HG03045 (cell line): Measurements from ENCODE around the gene USP27X.
A peak's percentile ranks its signal among the peaks of the same experiment; 100 is the strongest.

Source experiments
- ATAC-seq: cut with Tn5 transposase; IDR thresholded peaks from one replicate; pipeline ENCODE4 v1.9.1; 2021; ENCODE audit warnings: mild to moderate bottlenecking, moderate library complexity; ENCODE audit not compliant: unreplicated experiment

Gene USP27X

DNA sequence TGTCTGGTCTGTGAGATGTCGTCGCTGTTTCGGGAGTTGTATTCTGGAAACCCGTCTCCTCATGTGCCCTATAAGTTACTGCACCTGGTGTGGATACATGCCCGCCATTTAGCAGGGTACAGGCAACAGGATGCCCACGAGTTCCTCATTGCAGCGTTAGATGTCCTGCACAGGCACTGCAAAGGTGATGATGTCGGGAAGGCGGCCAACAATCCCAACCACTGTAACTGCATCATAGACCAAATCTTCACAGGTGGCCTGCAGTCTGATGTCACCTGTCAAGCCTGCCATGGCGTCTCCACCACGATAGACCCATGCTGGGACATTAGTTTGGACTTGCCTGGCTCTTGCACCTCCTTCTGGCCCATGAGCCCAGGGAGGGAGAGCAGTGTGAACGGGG, 1.4 kb downstream of the USP27X start:
- no peak for ATAC-seq

DNA sequence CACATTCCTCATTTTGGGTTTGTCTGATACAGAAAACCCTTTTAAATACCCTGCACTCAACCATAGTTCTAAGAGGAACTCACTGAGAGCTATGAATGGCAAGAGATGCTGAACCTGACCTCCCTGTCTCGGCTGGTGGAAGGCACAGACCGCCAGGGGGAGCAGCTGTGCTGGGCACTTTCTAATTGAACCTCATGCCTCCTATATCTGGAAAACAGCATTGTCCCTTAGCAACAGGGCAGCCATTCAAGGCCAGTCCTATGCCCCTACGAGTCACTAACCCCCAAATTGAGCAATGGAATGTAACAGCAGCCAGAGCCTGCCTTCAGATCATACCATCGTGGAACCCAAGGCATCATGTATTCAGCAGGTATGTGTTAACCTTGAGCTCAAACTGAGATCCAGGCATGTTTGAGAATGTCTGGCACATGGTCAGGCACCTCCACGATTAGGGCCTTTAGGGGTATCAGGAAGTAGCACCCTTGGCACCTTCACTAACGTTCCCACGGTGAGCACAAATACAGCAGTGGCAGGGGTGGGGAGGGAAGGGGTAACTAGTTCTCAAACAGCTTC, 5.1 kb downstream of the USP27X start:
- no peak for ATAC-seq

DNA sequence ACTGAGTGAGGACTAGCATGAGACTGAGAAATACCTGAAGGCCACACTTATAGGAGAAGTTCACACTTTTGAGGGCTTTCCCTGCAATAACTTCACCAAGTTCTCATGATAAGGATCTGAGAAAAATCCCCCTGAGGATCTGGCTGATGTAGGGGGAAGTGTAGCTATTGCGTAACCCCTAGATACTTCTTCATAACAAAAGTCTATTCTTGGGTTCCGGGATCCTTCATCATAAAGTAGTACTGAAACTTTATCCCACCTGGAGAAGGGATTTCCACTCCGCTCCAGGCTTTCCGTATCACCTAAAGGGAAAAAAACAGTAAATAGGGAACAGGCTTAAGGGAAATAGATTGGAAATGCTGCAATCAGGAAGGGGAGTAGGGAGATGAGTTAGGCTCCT, 13.3 kb downstream of the USP27X start:
- ATAC-seq, result no peak

DNA sequence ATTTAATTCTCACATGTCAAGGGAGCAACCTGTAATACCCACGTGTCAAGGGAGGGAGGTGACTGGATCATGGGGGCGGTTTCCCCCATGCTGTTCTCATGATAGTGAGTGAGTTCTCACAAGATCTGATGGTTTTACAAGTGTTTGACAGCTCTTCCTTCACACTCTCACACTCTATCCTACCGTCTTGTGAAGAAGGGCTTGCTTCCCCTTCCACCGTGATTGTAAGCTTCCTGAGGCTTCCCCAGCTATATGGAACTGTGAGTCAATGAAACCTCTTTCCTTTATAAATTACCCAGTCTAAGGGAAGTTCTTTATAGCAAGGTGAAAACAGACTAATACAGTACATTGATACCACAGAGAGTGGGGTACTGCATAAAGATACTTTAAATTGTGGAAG, 17.7 kb downstream of the USP27X start:
- no peak for ATAC-seq

DNA sequence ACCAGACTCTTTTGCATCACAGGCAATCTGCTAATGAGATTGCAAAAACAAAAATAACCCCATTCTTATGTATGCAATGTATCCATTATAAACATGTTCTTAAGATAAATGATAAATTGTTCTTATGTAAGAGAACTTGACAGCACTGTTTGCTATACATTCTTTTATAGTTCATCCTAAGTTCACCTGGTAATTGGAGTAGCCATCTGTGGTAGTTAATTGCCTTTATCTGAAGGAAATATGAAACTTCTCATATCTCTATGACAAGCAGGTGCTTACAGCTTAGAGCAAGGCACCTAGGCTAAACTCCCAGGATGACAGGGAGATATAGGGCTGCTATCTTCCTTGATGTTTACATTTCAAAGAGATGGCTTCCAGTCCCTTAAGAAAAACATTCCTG, 21.8 kb downstream of the USP27X start:
- ATAC-seq, result no peak

DNA sequence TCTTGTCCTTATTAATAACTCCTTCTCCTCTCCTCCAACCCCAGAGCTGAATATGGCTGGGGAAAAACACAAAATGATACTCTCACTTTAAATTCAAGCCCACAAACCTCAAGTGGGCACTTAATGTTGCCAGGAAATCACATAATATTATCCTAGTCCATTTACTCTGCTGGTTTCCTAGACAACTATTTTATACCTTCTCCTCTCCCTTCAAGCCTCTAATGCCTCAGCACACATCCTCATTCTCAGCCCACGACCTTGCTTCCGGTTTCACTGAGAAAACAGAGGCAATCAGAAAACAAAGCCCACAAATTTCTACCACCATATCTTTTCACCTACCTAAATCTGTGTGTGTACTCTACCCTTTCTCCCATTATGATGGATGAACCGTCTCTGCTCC, 31.1 kb downstream of the USP27X start:
- no peak for ATAC-seq

DNA sequence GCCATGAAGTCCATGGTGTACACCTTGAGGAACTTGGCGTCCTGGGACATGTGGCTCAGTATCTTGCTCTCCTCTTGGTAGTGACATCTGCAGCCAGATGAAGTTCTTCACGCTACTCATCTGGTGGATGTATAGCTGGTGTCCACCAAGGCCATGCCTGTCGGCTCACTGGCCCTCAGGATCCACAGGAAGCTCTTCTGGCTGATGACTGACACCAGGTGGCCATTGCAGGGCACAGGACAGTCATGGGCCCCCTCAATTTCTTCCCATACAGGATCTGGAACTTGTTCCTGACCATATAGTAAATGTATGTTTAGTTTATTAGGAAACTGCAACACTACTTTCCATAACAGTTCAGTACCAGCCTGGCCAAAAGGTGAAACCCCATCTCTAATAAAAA, 32.8 kb downstream of the USP27X start:
- no peak for ATAC-seq

DNA sequence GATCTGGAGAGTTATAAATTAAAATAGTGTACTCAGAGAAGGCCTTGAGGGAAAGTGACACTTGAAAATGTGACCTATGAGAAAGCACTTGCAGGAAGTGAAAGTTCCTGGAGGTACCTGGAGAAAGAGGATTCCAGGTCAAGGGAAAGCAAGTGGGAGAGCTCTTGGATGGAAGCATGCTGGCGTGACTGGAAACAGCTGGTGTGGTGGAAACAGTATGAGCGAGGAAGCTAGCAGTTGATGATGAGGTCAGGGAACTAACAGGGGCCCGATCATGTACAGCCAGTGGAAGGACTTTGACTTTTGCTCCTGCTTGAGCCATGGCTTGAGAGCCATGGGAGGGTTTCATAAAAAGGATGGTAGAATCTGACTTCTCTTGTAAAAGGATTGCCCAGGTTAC, 33.6 kb downstream of the USP27X start:
- no peak for ATAC-seq

DNA sequence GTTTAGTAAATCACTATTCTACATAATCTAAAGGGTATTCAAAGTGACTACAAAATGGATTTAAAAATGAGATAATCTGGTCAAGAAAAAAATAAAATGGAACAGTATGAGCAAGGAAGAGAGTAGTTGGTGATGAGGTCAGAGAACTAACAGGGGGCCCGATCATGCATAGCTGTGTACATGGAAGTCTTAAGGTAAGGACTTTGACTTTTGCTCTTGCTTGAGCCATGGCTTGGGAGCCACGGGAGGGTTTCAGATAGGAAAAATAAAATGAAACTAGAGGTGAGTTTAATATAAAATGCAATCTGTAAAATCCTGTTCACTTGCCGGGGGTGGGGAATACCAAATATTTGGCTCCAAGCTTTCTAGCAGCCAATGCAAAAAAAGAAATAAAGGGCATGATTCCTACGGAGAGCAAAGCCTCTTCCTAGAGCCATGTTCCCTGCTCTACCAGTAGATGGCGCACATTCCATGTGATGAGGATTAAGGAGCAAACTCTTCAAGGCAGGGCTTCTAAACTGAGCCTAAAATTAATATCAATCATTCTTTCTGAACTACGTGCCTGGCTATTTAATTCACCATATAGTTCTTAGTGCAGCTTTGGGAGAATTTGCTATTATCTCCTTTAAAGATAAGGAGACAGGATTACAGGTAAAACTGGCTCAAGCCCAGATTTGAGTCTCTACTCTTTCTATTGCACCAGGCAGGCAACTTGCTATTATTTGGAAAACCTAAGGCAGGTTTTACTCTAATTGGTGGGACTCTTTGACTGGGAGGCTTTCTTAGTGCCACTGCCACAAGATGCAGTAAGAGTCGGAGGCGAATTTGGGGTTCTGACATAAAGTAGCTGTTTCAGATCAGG, 36.3 kb downstream of the USP27X start:
- ATAC-seq, result no peak

DNA sequence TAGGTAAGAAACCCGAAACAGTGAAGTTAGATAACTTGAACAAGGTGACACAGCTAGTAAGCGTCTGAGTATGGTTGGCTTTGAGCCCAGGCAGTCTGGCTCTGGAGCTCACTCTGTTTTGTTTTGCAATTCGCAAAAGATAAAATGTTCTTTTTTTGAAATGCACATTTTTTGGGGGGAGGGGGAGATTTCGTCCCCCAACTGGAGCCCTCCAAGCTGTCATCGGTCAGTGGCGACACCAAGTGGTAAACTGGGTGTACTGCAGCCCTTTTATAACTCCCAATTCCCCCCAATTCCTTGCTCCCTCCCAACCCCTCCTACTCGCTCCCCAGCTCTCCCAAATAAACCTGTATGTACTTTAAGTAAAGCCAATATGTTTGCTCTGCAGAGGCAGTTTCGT, 40.3 kb downstream of the USP27X start:
- ATAC-seq, result no peak

DNA sequence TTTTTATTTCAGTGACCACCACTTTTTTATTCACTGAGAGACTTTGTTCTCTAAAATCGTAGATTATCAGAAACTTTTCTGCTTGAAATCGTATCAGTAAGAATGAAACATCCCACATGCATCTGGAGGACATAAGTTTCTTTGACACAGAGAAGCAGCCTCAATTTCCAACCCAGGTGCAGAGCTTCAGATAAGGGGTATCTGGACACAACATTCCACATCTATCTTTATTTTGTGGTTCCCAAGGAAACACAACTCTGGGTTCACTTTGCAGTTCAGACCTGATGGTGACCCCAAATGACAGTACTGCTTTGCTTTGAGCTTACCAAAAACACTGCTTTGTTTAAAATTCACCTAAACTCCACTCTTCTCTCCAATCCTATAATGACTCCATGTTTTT, 41.8 kb downstream of the USP27X start:
- ATAC-seq, result no peak

DNA sequence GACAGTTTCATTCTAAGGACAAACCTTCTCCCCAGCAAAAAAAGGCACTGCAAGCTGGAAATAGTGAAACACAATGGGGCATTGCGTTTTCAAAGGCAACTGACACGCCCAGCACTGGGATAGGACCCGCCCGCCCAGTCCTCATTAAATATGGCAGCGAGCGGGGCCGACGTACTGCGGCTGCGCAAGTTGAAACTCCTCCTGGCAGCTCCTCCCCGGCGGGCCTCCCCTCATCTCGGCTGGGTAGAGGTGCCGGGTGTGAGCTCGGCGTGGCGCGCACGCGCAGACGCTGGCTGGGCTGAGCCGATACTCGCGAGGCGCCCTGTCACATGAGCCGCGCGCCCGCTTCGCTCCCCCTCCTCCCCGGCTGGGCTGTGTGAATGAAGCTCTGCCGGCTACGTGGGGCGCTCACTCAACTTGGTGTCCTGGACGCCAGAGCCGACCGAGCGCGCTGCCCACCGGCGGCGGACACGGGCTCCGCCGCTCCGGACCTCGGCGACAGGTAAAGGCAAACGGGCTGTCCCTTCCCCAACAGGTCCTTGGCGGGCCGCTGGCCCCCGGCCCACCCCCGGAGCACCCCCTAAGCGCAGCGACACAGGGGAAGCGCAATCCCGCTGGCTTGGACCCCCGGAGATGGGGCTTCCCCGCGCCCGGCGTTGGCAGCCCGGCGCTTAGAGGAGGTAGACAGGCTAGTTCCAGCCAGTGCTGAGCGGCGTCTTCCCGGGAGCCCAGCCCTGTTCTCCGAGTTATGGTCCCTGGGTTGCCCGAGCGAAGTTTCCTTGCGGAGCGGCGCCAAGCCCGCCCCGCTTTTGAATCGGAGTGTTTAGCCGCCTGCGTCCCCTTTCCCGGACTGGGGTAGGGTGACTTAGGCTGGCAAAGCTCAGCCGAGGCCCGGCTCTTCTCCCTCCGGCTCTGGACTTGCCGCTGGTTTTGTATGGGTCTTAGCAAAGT, 43.3 kb downstream of the USP27X start, which contains the start of gene CLCN5:
Gene CLCN5 (plus strand): TSS at position 306 of the 951 bp plus-strand sequence. CDS start 2,703 bp downstream, outside the sequence.
- peak; percentile 96 for ATAC-seq

DNA sequence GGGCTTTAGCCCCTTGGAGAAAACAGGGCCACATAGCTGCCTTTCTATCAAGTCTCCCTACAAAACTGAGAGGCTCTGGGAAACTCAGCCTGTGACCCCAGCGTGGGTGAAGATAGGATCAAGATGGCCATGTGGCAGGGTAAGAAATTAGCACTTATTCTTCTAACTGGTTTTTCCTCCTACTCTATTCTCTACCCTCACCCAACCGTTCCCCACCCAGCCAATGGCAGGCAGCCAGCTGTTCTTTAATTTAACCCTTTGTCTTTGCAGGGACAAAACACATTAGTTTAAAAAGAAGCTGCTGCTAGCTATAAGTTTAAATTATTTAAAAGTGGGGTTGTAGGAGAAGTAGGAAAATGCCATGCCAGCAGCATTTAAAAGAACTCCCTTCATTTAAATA, 45.9 kb downstream of the USP27X start:
- no peak for ATAC-seq

DNA sequence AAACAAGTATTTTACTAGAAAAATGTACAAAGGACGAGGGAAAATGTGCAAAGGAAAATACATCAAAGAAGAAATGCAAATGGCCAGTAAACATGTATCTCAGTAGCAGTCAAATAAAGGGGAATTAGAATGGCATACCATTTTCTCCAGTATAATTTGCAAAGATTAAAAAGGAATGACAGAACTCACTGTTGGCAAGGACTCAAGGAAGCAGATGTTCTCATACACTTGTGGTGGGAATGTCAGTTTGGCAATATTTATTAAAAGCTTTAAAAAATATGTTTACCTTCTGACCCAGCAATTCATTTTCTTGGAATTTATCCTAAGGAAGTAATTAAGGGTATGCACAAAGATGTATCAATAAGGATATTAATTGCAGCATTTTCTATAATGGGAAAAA, 50.8 kb downstream of the USP27X start:
- no peak for ATAC-seq
